Heart left ventricle (tissue), 16 donors: Measurements from ENCODE around the gene SBK1. TPM values are rescaled to one million over a fixed set of nuclear protein-coding genes. Genes with fewer than 3 reads are reported as not detected.
"Not testable (repeated sequence)": the region's sequence is repeated elsewhere in the genome, so short reads cannot be mapped to it uniquely, and the experiment has no call there.

ENCODE experiments used
- ATAC-seq, 4 donors: fragments of 200-7000 bp; cut with Tn5 transposase; one replicate each; pipeline ENCODE4 v1.9.1; 2020 to 2022; ENCODE audit warnings: moderate library complexity in 4 of 4, mild to moderate bottlenecking in 3 of 4, moderate number of reproducible peaks in 1 of 4
- DNase-seq, 5 donors: peaks; one replicate each; pipeline ENCODE4 v3.0.0-alpha.2; 2020
- H3K27ac ChIP-seq, 12 donors: fragments of 200-600 bp; sonication (generic) in 4 of 12; one replicate each; pipeline versions ENCODE4 v1.5.0 to v1.8.0; 2016 to 2022; ENCODE audit warnings: mild to moderate bottlenecking in 2 of 12
- H3K27me3 ChIP-seq, 9 donors: fragments of 200-600 bp; sonication (generic) in 2 of 9; one replicate each; pipeline versions ENCODE4 v1.5.1 to v1.8.0; 2016 to 2022; ENCODE audit warnings: mild to moderate bottlenecking in 3 of 9
- H3K36me3 ChIP-seq, 9 donors: fragments of 200-600 bp; sonication (generic) in 2 of 9; one replicate each; pipeline versions ENCODE4 v1.5.0 to v1.8.0; 2018 to 2022; ENCODE audit warnings: mild to moderate bottlenecking in 2 of 9
- H3K4me1 ChIP-seq, 12 donors: fragments of 200-600 bp; sonication (generic) in 4 of 12; one replicate each; pipeline versions ENCODE4 v1.5.0 to v1.8.0; 2016 to 2022; ENCODE audit warnings: mild to moderate bottlenecking in 3 of 12
- H3K4me3 ChIP-seq, 12 donors: fragments of 200-600 bp; sonication (generic) in 4 of 12; one replicate each; pipeline versions ENCODE4 v1.5.0 to v1.8.0; 2017 to 2022; ENCODE audit warnings: mild to moderate bottlenecking in 9 of 12, moderate library complexity in 4 of 12
- H3K9me3 ChIP-seq, 12 donors: fragments of 200-600 bp; sonication (generic) in 4 of 12; one replicate each; pipeline versions ENCODE4 v1.5.0 to v1.8.0; 2016 to 2022; ENCODE audit warnings: mild to moderate bottlenecking in 1 of 12
- CTCF ChIP-seq, 12 donors: fragments of 200-600 bp; sonication (generic) in 4 of 12; IDR thresholded peaks; one replicate each; pipeline versions ENCODE4 v1.5.0 to v1.8.0; 2018 to 2022; ENCODE audit warnings: antibody characterized with exemption in 12 of 12, mild to moderate bottlenecking in 5 of 12
- POLR2A ChIP-seq, 2 donors: fragments of 450-650 bp; IDR thresholded peaks; one replicate each; pipeline ENCODE4 v1.6.1; 2017; ENCODE audit warnings: antibody characterized with exemption in 2 of 2, mild to moderate bottlenecking in 2 of 2, moderate library complexity in 2 of 2
- WGBS, 4 donors: extraction: QIAGEN DNeasy Blood & Tissue Kit in 2 of 4; methylation state at CpG; one replicate each; pipeline versions ENCODE4 v1.1.5 to v1.1.7; 2013 to 2018; 5-methylcytosine and 5-hydroxymethylcytosine counted together
- intact Hi-C, 10 donors: fragments of 100-400 bp; cut with DNase I; formaldehyde crosslinking; loops; one replicate each; pipeline versions ENCODE4 v1.11.1 to v1.14.2; 2022
- long read RNA-seq, 3 donors: library from polyadenylated mRNA; unstranded; transcript quantifications; one replicate each; pipeline ENCODE4 v2.0.0, GENCODE V29; 2020 to 2021
- polyA plus RNA-seq, 2 donors: library from polyadenylated mRNA; stranded (reverse); fragments of 200-250 nt; gene quantifications; one replicate each; pipeline ENCODE4 v1.2.3, GENCODE V29; 2013
- total RNA-seq, 9 donors: library from RNA; depleted of rRNA in 2 of 9; stranded (reverse); fragments of >200 nt in 2 of 9; fragmentation: NEBNext Ultra II Directional in 3 of 9; extraction: Animal tissue kit (Norgen Biotek cat#: 25700) in 3 of 9; gene quantifications; one replicate each; pipeline versions ENCODE4 v1.1.0 to v1.2.4, GENCODE V29; 2016 to 2023
- donor health status: ischemic (EF 13 %, LVEDD 7.1; RV severe dilation, severe dysfunction).
- donor health status: healthy with polysubstance abuse.
- donor health status: DM: no; HTN: yes; CAD: no.
- donor health status: DM: no; HTN: no; CAD: no.
- donor health status: ischemic (EF 25% LVEDD 6.9; RV normal size, moderate dysfunction).
- donor health status: ischemic (EF 25% LVEDD 5.7; RV mildly dilated, moderate dysfunction).
- donor health status: healthy.
- donor health status: DM: yes; HTN: yes; CAD: no.
- donor health status: ischemic (EF 35%, LVEDD 5.7; RV mildly dilated, moderate dysfunction).
- donor health status: nonischemic (EF 11% LVEDD 7.7; RV severe dilation, severe dysfunction).
- donor health status: DM: yes; HTN: yes; CAD: no.
- donor health status: PGD.
- donor health status: ischemic (EF 29% LVEDD 5.4; RV normal size, mild dysfunction).
- donor health status: nonischemic (EF 23%, LVEDD 6.1; RV moderate dilation, normal function).

SBK1 gene
- total RNA-seq: 1 to 10 TPM in 8 of 9 donors, under 1 TPM in 1; 0.94 to 6.1 (median 2.4) TPM
- 1 to 10 TPM in 1 of 2 donors, under 1 TPM in 1; 0.69 to 2.9 TPM for polyA plus RNA-seq
- long read RNA-seq, donor 1: 0 reads
- long read RNA-seq, donor 2, partial matches to known transcripts: 0 of 3 reads
- long read RNA-seq, donor 2, other reads (novel, unspliced or antisense): 3 of 3 reads
- long read RNA-seq, donor 3: 0 reads

DNA sequence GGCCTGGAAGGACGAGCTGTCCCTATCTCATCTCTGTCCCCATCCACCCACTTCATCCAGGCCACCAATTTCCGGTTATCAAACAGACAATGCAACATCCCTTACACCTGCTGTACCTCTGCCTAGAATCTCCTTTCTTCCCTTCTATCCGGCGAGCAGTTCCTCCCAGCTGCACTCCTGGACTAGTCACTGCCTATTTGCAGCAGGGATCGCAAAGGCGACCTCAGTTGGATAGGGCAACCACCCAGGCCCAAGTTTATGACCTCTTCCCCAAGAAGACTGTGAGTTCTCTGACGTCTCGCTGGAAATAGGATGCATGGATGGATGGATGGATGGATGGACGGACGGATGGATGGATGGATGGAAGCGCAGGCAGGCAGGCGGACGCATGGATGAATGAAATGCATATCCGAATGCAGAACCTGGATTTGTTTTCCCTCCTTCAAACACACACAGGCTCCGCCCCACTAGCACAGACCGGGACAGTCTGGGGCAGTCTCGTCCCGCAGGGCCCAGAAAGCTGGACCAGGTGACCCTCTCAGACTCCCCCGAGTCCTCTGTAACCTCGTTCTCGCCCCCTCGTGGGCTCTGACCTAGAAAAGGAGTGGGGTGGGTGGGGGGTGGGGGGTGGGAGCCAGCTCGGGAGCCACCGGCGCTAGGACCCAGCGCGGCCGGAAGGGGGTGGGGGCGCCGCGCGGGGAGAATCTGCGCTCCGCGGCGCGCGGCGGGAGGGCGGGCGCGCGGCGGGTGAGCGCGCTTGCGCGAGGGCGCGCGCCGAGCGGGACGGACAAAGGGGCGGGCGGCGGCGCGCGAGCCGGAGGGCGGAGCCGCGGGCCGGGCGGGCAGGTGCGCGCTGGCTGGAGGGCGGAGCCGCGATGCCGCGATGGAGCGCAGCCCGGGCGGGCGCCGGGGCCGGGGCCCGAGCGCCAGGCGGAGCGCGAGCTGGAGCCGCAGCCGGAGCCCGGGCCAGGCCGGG, at the start of gene SBK1:
Gene SBK1, plus strand, starts transcription at position 875 of the 976 bp plus-strand sequence. CDS start 24,867 bp downstream, outside the sequence.
- intact Hi-C loops: loop anchor here in 1 of 10 donors (10.0 kb wide), 1 partner anchor 203 kb away; the partner anchor contains the start of genes APOBR and CLN3
- H3K27ac ChIP-seq: peak within 1 kb of the TSS in 5 of 12 donors; percentile 30 to 64 (median 45)
- peak; percentile 50 to 84 (median 73) for DNase-seq

GRCh38 chr16:28249483-28249882, 42.8 kb upstream of the SBK1 start:
- intact Hi-C loops, H3K4me1 ChIP-seq, DNase-seq, ATAC-seq, H3K27me3 ChIP-seq, H3K36me3 ChIP-seq, H3K27ac ChIP-seq, H3K9me3 ChIP-seq, H3K4me3 ChIP-seq: not testable (repeated sequence)
- 72 to 89% (median 83%) methylated on average over 2 of the region's 2 CpGs for WGBS, 4 donors

More for the DNA sequence above, at the start of gene SBK1:
- Histone ChIP-seq H3K4me1 (peaks cover 0 to 19% (median 9%) of the 10 kb centered on the region in 12 donors), H3K36me3 (no peaks in the 10 kb centered on the region), H3K27me3 (peaks cover 0 to 14% (median 3%) of the 10 kb centered on the region in 9 donors), H3K9me3 (no peaks in the 10 kb centered on the region), H3K4me3 (peak within 1 kb of the TSS; percentile 34 to 69 (median 56))
- WGBS, 4 donors: 2 to 10% (median 4%) methylated on average over 21 to 88 of the region's 88 CpGs
- TF ChIP-seq POLR2A (IDR thresholded peaks at IDR 0.05): no peak
- TF ChIP-seq CTCF (IDR thresholded peaks at IDR 0.05): no peak
- ATAC-seq: peak; percentile 30 to 95 (median 80)

DNA sequence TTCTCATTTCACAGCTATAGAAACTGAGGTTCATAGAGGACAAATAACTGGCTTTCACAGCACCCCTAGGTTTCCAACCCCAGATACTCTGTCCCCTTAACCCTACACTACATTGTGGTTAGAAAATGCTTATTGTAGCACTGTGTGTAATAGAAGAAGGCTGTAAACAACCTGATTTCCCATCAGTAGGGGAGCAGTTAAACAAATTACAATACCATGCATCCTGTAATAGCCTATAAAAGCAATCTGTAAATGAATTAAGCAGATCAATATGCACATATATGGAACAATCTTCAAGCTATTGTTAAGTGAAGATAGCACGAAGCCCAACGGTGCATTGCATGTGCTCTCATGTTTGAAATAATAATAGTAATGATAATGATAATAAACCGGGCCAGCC, 41.3 kb upstream of the SBK1 start:
- Histone ChIP-seq H3K9me3 (peaks cover 0 to 8% (median 0%) of the 10 kb centered on the region in 12 donors), H3K27ac (no peak overlapping the region), H3K4me1 (no peaks in the 10 kb centered on the region), H3K27me3 (no peaks in the 10 kb centered on the region), H3K4me3 (no peak overlapping the region), H3K36me3 (no peaks in the 10 kb centered on the region)
- WGBS, 4 donors: 41 to 67% (median 54%) methylated on average over 3 of the region's 3 CpGs
- no peak for ATAC-seq
- no peak for DNase-seq
- intact Hi-C loops: no loop called here
- TF ChIP-seq CTCF (IDR thresholded peaks at IDR 0.05) (no peak), POLR2A (IDR thresholded peaks at IDR 0.05) (no peak)

DNA sequence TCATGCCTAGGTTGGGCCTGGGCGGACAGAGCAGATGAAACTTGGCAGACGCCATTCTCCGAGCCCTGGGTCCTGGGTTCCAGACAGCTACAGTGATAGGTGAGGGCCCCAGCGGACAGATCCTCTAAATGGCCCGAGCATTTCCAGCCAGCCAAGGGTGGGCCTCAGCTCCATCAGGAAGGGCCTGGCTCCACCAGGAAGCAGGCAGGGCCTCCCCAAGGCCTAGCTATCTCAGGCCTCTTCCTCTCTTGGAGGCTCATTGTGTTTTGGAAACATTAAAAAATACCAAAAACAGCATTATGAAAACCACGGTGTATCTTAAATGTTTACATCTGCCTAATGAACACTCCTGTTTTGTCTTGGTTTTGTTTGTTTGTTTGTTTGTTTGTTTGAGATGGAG, 38.2 kb upstream of the SBK1 start:
- peaks cover 0 to 8% (median 0%) of the 10 kb centered on the region in 12 donors for H3K9me3 ChIP-seq
- no peaks in the 10 kb centered on the region for H3K36me3 ChIP-seq
- H3K27me3 ChIP-seq: peaks cover 0 to 13% (median 3%) of the 10 kb centered on the region in 9 donors
- no peak for ATAC-seq
- WGBS, 4 donors: 74 to 85% (median 78%) methylated on average over 6 of the region's 6 CpGs
- intact Hi-C loops: no loop called here
- DNase-seq: no peak
- H3K4me3 ChIP-seq: no peak overlapping the region
- H3K4me1 ChIP-seq: peaks cover 0 to 12% (median 0%) of the 10 kb centered on the region in 12 donors
- TF ChIP-seq POLR2A (IDR thresholded peaks at IDR 0.05) (no peak), CTCF (IDR thresholded peaks at IDR 0.05) (no peak)
- no peak overlapping the region for H3K27ac ChIP-seq
